Karpas-422 (cell line): Measurements from ENCODE around the gene IL13. TPM values are rescaled to one million over a fixed set of nuclear protein-coding genes. Genes with fewer than 3 reads are reported as not detected.

Experiments
- DNase-seq: peaks from one replicate; pipeline ENCODE4 v3.0.0-alpha.2; 2015
- H2AFZ ChIP-seq: fragments of 200-600 bp; sonication (generic); 2 replicates; pipeline ENCODE4 v1.6.1; 2014; ENCODE audit warnings: antibody characterized with exemption, low read length, mixed read lengths
- H3K27ac ChIP-seq: fragments of 200-600 bp; sonication (generic); 2 replicates; pipeline ENCODE4 v1.5.1; 2014; ENCODE audit warnings: mild to moderate bottlenecking, low read length, moderate library complexity
- H3K27me3 ChIP-seq: fragments of 200-600 bp; sonication (generic); 2 replicates; pipeline ENCODE4 v1.6.1; 2014; ENCODE audit warnings: low read length, mixed read lengths
- H3K36me3 ChIP-seq: fragments of 200-600 bp; sonication (generic); 2 replicates; pipeline ENCODE4 v1.6.1; 2014; ENCODE audit warnings: low read length, mixed read lengths; ENCODE audit not compliant: insufficient read depth
- H3K4me1 ChIP-seq: fragments of 200-600 bp; sonication (generic); 2 replicates; pipeline ENCODE4 v1.6.1; 2014; ENCODE audit warnings: mild to moderate bottlenecking, low read length, mixed read lengths
- H3K4me2 ChIP-seq: fragments of 200-600 bp; sonication (generic); 2 replicates; pipeline ENCODE4 v1.6.1; 2014; ENCODE audit warnings: low read length, low read depth, mild to moderate bottlenecking; ENCODE audit not compliant: poor library complexity, severe bottlenecking
- H3K4me3 ChIP-seq: fragments of 200-600 bp; sonication (generic); 2 replicates; pipeline ENCODE4 v1.5.1; 2014; ENCODE audit warnings: mild to moderate bottlenecking, antibody characterized with exemption, low read length, mixed read lengths
- H3K79me2 ChIP-seq: fragments of 200-600 bp; sonication (generic); 2 replicates; pipeline ENCODE4 v1.6.1; 2014; ENCODE audit warnings: mild to moderate bottlenecking, low read length, mixed read lengths
- H3K9ac ChIP-seq: fragments of 200-600 bp; sonication (generic); 2 replicates; pipeline ENCODE4 v1.6.0; 2014; ENCODE audit warnings: low read length
- H3K9me2 ChIP-seq: fragments of 200-600 bp; sonication (generic), shearing (Covaris generic); replicated peaks from 2 replicates; pipeline ENCODE4 v1.6.0; 2014; ENCODE audit warnings: mild to moderate bottlenecking, low read length, moderate library complexity; ENCODE audit not compliant: insufficient read depth
- H3K9me3 ChIP-seq: fragments of 300-700, 200-600 bp; sonication (generic); 2 replicates; pipeline ENCODE4 v1.6.1; 2014; ENCODE audit warnings: low read length, mixed read lengths
- H4K20me1 ChIP-seq: fragments of 200-600 bp; sonication (generic); 2 replicates; pipeline ENCODE4 v1.6.1; 2014; ENCODE audit warnings: mild to moderate bottlenecking, antibody characterized with exemption, low read length, low read depth; ENCODE audit not compliant: insufficient read depth
- total RNA-seq: library from RNA; depleted of rRNA; stranded (reverse); fragments of >200 nt; shearing (Covaris generic); gene quantifications from 2 replicates; pipeline ENCODE4 v1.2.3, GENCODE V29; 2014; ENCODE audit warnings: low replicate concordance

Gene IL13
- total RNA-seq, 1 experiment from 2014 or later = not detected

GRCh38 chr5:132664696-132665209, 6.8 kb downstream of the IL13 start:
- no peaks in the 10 kb centered on the region for H3K9me3 ChIP-seq
- no peaks in the 10 kb centered on the region for H4K20me1 ChIP-seq
- H3K9me2 ChIP-seq = no peaks in the 10 kb centered on the region
- DNase-seq = no peak
- no peaks in the 10 kb centered on the region for H3K36me3 ChIP-seq
- H3K79me2 ChIP-seq = no peaks in the 10 kb centered on the region
- H3K4me2 ChIP-seq = no peak overlapping the region
- H3K27me3 ChIP-seq = no peaks in the 10 kb centered on the region
- no peak overlapping the region for H3K4me3 ChIP-seq
- H3K4me1 ChIP-seq = peaks cover 31% of the 10 kb centered on the region
- H3K9ac ChIP-seq = no peak overlapping the region
- no peak overlapping the region for H2AFZ ChIP-seq
- H3K27ac ChIP-seq = no peak overlapping the region

GRCh38 chr5:132665574-132666080, 7.7 kb downstream of the IL13 start:
- Histone ChIP-seq H3K4me3 (no peak overlapping the region), H3K9me2 (no peaks in the 10 kb centered on the region), H3K9ac (no peak overlapping the region), H3K79me2 (no peaks in the 10 kb centered on the region), H3K27ac (no peak overlapping the region), H3K9me3 (no peaks in the 10 kb centered on the region), H3K36me3 (no peaks in the 10 kb centered on the region), H2AFZ (no peak overlapping the region), H3K4me1 (peaks cover 31% of the 10 kb centered on the region), H3K4me2 (no peak overlapping the region), H3K27me3 (no peaks in the 10 kb centered on the region), H4K20me1 (no peaks in the 10 kb centered on the region)
- DNase-seq = no peak

DNA sequence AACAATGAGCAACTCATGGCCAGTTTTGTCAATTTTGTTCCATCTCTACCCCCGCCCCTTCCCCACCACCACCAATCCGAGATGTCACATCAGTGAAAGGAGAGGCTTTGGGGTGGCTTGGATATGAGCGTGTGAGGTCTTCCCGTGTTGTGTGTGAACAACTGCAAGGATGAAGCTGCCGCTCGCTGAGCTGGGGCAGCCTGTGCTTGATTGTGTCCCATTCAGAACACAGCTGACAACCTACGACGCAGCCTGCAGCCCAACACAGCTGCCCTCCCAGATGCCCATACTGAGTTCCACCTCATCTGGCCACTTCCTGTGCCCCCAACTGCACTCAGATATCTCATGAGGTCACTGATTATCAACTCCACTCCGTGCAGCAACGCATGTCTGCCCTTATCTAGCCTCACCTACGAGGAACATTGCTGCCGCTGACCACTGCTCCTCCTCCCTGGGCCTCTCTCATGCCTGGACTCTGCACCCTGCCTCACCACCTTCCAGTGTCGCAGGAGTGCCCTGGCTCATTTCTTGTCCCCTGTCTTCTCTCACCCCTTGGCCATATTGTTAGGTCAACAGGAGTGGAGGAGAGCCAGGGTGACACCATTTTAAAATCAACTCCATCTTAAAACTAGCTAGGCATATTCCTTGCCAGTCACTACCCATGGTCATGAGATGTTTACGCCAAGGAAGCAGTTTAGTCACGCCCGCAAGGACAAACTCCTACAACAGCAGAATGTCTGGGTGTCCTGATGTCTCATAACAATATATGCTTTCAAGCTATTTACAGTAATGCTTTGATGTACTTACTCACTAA, 8.5 kb downstream of the IL13 start:
- Histone ChIP-seq H3K4me3 (no peak overlapping the region), H3K9ac (no peak overlapping the region), H3K9me3 (no peaks in the 10 kb centered on the region), H3K9me2 (no peaks in the 10 kb centered on the region), H3K4me2 (no peak overlapping the region), H2AFZ (no peak overlapping the region), H3K36me3 (no peaks in the 10 kb centered on the region), H3K27me3 (no peaks in the 10 kb centered on the region), H3K27ac (no peak overlapping the region), H3K4me1 (peaks cover 23% of the 10 kb centered on the region), H4K20me1 (no peaks in the 10 kb centered on the region), H3K79me2 (no peaks in the 10 kb centered on the region)
- DNase-seq = no peak

- Histone ChIP-seq H3K79me2 (no peaks in the 10 kb centered on the region), H3K36me3 (no peaks in the 10 kb centered on the region), H3K4me3 (no peak overlapping the region), H3K4me1 (peaks cover 15% of the 10 kb centered on the region), H2AFZ (no peak overlapping the region), H3K27me3 (no peaks in the 10 kb centered on the region), H3K27ac (no peak overlapping the region), H4K20me1 (no peaks in the 10 kb centered on the region), H3K9ac (no peak overlapping the region), H3K4me2 (no peak overlapping the region), H3K9me3 (no peaks in the 10 kb centered on the region), H3K9me2 (no peaks in the 10 kb centered on the region)
- DNase-seq = no peak
These were observed 9.3 kb downstream of the IL13 start for GRCh38 chr5:132667309-132667708.

DNA sequence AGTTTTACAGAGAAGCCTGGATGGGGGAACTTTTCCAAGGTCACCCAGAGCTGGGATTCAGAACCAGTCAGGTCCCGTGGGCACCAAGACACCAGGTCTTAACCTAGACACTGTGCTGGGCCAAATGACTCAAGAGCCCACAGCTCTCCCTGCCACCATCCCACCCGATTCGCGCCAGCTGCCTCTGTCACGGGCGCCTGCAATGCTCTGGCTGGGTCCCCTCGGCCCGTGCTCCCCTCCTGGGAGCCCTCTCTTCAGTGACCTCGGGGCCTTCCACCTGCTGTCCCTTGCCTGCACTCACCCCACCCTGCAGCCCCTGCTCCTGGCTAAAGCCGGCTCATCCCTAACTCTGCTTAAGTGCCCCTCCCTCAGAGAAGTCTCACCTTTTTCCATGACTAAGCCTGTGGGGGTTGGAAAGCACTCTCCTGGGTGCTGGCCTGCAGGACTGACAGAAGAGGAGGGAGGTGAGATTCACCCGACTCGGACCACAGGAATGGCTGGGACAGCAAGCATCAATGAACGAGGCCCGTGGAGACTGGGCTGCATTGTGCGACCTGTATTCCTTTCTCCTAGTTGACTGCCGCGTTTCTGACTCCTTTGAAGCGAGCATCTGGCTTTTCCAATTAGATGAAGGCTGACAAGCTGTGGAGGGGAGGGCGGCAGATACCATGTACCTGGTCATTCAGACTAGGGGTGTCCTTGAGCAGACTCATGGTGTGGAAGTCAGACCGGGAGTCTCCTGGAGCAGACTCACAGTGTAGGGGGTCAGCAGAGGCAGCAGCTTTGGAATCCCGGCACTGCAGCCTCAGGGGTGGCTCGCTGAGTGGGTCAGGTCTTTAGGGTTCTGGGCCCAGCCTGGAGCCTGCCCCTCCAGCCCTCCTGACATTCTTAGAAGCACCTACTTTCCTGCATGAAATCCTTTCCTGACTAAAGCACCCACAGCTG, 10.1 kb downstream of the IL13 start:
- no peaks in the 10 kb centered on the region for H3K79me2 ChIP-seq
- H3K4me3 ChIP-seq = no peak overlapping the region
- H4K20me1 ChIP-seq = no peaks in the 10 kb centered on the region
- no peaks in the 10 kb centered on the region for H3K36me3 ChIP-seq
- peaks cover 8% of the 10 kb centered on the region for H3K4me1 ChIP-seq
- H3K9ac ChIP-seq = no peak overlapping the region
- H3K9me3 ChIP-seq = no peaks in the 10 kb centered on the region
- no peak for DNase-seq
- H3K27me3 ChIP-seq = no peaks in the 10 kb centered on the region
- no peak overlapping the region for H3K4me2 ChIP-seq
- H2AFZ ChIP-seq = no peak overlapping the region
- H3K27ac ChIP-seq = no peak overlapping the region
- no peaks in the 10 kb centered on the region for H3K9me2 ChIP-seq

GRCh38 chr5:132668706-132669454, 10.9 kb downstream of the IL13 start:
- Histone ChIP-seq H3K9ac (no peak overlapping the region), H2AFZ (no peak overlapping the region), H4K20me1 (no peaks in the 10 kb centered on the region), H3K9me2 (no peaks in the 10 kb centered on the region), H3K27me3 (no peaks in the 10 kb centered on the region), H3K27ac (no peak overlapping the region), H3K4me1 (peaks cover 5% of the 10 kb centered on the region), H3K79me2 (no peaks in the 10 kb centered on the region), H3K36me3 (no peaks in the 10 kb centered on the region), H3K4me2 (no peak overlapping the region), H3K9me3 (no peaks in the 10 kb centered on the region), H3K4me3 (no peak overlapping the region)
- DNase-seq = no peak

DNA sequence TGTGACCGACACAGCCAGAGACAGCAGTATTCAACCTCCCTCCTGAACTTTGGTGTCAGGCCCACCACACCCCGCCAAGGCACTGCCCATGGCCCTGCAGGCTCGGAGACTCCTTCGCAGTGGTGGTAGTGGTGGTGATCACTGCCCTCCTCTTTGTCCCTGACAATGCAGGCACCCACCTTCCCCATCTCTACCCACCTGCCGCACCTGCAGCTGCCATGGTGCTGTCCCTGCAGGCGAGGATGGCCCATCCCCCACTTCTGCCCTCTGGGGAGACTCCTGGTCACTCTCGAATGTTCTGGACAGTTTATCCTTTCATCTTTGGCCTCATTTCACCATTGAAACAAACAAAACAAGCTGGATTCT, 11.5 kb downstream of the IL13 start:
- DNase-seq = no peak
- Histone ChIP-seq H3K9me2 (no peaks in the 10 kb centered on the region), H3K9ac (no peak overlapping the region), H3K4me3 (no peak overlapping the region), H3K79me2 (no peaks in the 10 kb centered on the region), H3K4me2 (no peak overlapping the region), H2AFZ (no peak overlapping the region), H3K36me3 (no peaks in the 10 kb centered on the region), H3K27me3 (no peaks in the 10 kb centered on the region), H3K4me1 (peaks cover 5% of the 10 kb centered on the region), H3K9me3 (no peaks in the 10 kb centered on the region), H3K27ac (no peak overlapping the region), H4K20me1 (no peaks in the 10 kb centered on the region)
